ENCODE measurements around the gene NELFB.

Gene NELFB

GRCh38 chr9:137254624-137255447, at the start of gene NELFB:
Gene NELFB (plus strand): TSS chr9:137255327.
- DNase-seq, result peak; percentile 93

GRCh38 chr9:137206602-137207001, 48.5 kb upstream of the NELFB start:
- DNase-seq, result no peak

- no peak for DNase-seq
Measured at GRCh38 chr9:137211532-137211931, 43.6 kb upstream of the NELFB start.

GRCh38 chr9:137212520-137212919, 42.6 kb upstream of the NELFB start:
- no peak for DNase-seq

- DNase-seq, result no peak
Measured at GRCh38 chr9:137213160-137214060, 41.7 kb upstream of the NELFB start.

GRCh38 chr9:137214620-137215019, 40.5 kb upstream of the NELFB start:
- DNase-seq, result no peak

GRCh38 chr9:137215196-137215986, 39.7 kb upstream of the NELFB start:
- DNase-seq, result no peak

- no peak for DNase-seq
Measured at GRCh38 chr9:137216188-137216965, 38.8 kb upstream of the NELFB start.

GRCh38 chr9:137217276-137218211, 37.6 kb upstream of the NELFB start:
- no peak for DNase-seq

- no peak for DNase-seq
Measured at GRCh38 chr9:137218212-137218753, 36.8 kb upstream of the NELFB start.

GRCh38 chr9:137218754-137219271, 36.3 kb upstream of the NELFB start:
- no peak for DNase-seq

- no peak for DNase-seq
Measured at GRCh38 chr9:137219757-137220316, 35.3 kb upstream of the NELFB start.

- no peak for DNase-seq
Measured at GRCh38 chr9:137220317-137221094, 34.6 kb upstream of the NELFB start.

GRCh38 chr9:137221095-137221505, 34.0 kb upstream of the NELFB start:
- no peak for DNase-seq

GRCh38 chr9:137221506-137222111, 33.5 kb upstream of the NELFB start:
- DNase-seq, result no peak

GRCh38 chr9:137222190-137223077, 32.7 kb upstream of the NELFB start, which contains the start of gene RNF208:
Gene RNF208 (minus strand): TSS chr9:137222240. CDS start chr9:137221212, 1,028 bp downstream.
- DNase-seq, result no peak
